ENCODE measurements around the gene ATM.

Gene ATM

GRCh38 chr11:108206969-108207682, 15.7 kb upstream of the ATM start:
- no peak for DNase-seq (ENCODE audit: low spot score)
- H3K27ac ChIP-seq: no peak overlapping the region
- CTCF ChIA-PET: interaction anchor here (0.8 kb wide), 1 partner anchor 64 kb away, joined by 3 read pairs; no protein-coding TSS in a partner anchor
- POLR2A ChIA-PET (ENCODE audit: low non-redundant PET): no interaction called here
- TF ChIP-seq CTCF (conservative IDR thresholded peaks at IDR 0.05; ENCODE audit: low read depth): no peak

DNA sequence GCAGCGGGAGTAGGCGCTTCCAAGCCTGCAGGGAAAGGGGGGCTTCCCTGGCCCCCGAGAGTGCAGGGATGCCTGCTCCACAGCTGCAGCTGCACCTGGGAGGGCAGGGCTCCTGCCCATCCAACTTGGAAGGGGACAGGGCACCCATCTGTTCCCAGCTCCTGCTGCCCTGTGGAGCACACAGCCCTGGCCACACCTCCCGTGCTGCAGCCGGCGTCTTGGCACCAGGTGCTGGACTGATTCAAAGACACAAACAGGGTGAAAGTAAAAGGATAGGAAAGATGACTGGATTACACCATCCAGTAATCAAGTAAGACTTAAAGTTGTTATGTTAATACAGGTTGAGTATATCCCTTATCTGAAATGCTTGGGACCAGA, 15.2 kb upstream of the ATM start:
- no peak for TF ChIP-seq CTCF (conservative IDR thresholded peaks at IDR 0.05; ENCODE audit: low read depth)
- POLR2A ChIA-PET (ENCODE audit: low non-redundant PET): no interaction called here
- CTCF ChIA-PET: interaction anchor here (0.8 kb wide), 1 partner anchor 64 kb away, joined by 3 read pairs; no protein-coding TSS in a partner anchor
- H3K27ac ChIP-seq: no peak overlapping the region
- DNase-seq (ENCODE audit: low spot score): no peak

GRCh38 chr11:108210441-108210840, 12.4 kb upstream of the ATM start:
- POLR2A ChIA-PET (ENCODE audit: low non-redundant PET): no interaction called here
- DNase-seq (ENCODE audit: low spot score): no peak
- TF ChIP-seq CTCF (conservative IDR thresholded peaks at IDR 0.05; ENCODE audit: low read depth): no peak
- H3K27ac ChIP-seq: no peak overlapping the region
- CTCF ChIA-PET: no interaction called here

- CTCF ChIA-PET: no interaction called here
Observed at GRCh38 chr11:108213784-108214183, 9.1 kb upstream of the ATM start.

DNA sequence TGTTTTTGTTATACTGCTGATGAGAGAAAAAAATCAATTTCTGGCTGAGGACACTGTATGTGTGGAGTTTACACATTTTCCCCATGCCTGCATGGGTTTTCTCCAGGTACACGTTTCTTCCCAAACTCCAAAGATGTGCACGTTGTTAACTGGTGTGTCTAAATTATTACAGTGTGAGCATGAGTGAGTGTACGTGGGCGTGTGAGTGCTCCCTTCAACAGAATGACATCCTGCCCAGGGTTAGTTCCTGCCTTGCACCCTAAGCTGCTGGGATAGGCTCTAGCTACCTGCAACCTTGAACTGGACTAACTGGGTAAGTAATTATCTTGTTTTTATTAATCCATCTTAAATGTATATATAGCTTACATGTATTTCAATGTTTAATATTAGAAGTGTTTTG, 5.9 kb upstream of the ATM start:
- TF ChIP-seq CTCF (conservative IDR thresholded peaks at IDR 0.05; ENCODE audit: low read depth): no peak
- ChIA-PET CTCF (no interaction called here), POLR2A (ENCODE audit: low non-redundant PET) (no interaction called here)
- no peak for DNase-seq (ENCODE audit: low spot score)
- no peak overlapping the region for H3K27ac ChIP-seq

More at GRCh38 chr11:108213784-108214183, 9.1 kb upstream of the ATM start:
- DNase-seq (ENCODE audit: low spot score): no peak
- TF ChIP-seq CTCF (conservative IDR thresholded peaks at IDR 0.05; ENCODE audit: low read depth): no peak
- POLR2A ChIA-PET (ENCODE audit: low non-redundant PET): no interaction called here
- no peak overlapping the region for H3K27ac ChIP-seq

DNA sequence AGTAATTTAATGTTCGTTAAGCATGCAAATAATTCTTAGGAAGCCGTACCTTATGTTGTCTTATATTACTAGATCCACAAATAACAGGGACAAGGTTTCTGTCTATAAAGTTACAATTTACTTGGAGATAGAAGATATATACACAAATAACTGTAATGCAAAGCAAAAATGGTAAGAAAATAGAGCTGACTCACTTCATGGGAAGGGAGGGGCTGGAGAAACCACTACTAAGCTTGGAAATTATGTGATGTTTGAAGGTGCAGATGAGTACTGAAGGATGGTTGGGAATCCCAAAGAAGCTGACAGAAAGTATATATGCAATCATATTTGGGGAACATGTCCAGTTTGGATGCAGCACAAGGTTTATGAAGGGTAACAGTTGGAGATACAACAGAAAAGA, 4.4 kb upstream of the ATM start:
- no peak for TF ChIP-seq CTCF (conservative IDR thresholded peaks at IDR 0.05; ENCODE audit: low read depth)
- ChIA-PET CTCF (no interaction called here), POLR2A (ENCODE audit: low non-redundant PET) (no interaction called here)
- no peak overlapping the region for H3K27ac ChIP-seq
- no peak for DNase-seq (ENCODE audit: low spot score)
